ENCODE results near the gene ADGRV1.

ADGRV1 gene

DNA sequence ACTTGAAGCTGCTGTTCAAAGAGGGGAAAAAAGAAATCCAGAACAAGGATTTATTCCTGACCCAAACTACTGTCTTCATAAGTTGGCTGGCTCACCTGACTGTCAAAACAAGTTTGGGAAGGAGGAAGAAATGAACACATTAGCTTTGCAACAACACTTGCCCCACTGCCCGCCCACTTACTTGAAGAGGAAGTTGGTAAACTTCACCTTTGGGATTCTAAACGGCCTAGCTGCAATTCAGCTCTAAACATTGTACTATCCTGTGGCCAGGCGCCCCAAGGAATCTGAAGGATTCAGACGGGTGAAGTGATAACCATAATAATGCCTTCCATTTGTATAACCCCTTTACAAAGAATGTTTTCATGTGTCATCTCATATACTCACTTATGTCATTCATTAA is 625.1 kb downstream of the ADGRV1 start:
- no peak for DNase-seq

GRCh38 chr5:91186101-91186500 is 627.5 kb downstream of the ADGRV1 start:
- no peak for DNase-seq

GRCh38 chr5:91187032-91187431 is 628.4 kb downstream of the ADGRV1 start:
- no peak for DNase-seq

- no peak for DNase-seq
Observed at GRCh38 chr5:91188755-91189154, 630.2 kb downstream of the ADGRV1 start.

- no peak for DNase-seq
Observed at GRCh38 chr5:91189480-91190313, 631.1 kb downstream of the ADGRV1 start.

GRCh38 chr5:91190314-91190690 is 631.7 kb downstream of the ADGRV1 start:
- DNase-seq: no peak

GRCh38 chr5:91194824-91195381 is 636.3 kb downstream of the ADGRV1 start:
- DNase-seq: no peak

DNA sequence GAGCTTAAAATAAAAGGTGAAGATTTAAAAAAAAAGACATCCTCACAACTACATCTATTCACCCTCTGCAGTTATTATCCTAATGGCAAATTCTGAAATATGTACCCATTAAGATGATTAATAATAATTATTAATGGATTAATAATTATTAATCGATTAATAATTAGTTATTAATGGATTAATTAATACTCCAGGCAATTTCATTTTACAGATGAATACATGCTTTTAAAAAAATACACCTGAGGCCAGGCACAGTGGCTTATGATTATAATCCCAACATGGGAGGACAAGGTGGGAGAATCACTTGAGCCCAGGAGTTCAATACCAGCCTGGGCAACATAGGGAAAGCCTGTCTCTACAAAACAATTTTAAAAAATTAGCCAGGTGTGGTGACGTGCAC is 642.1 kb downstream of the ADGRV1 start:
- no peak for DNase-seq

DNA sequence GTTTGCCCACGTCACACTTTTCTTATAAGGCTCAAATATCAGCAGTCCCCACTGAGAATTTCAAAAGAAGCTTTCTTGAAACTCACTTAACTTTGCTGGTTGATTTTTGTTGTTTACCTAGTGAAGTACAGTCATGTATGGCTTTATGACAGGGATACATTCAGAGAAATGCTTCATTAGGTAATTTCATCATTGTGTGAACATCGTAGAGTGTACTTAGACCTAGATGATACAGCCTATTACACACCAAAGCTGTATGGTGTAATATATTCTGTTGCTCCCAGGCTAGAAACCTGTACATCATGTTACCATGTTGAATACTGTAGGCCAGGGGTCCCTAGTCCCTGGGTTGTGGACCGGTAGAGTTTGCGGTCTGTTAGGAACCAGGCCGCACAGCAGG is 647.5 kb downstream of the ADGRV1 start:
- no peak for DNase-seq

- DNase-seq: no peak
Observed at GRCh38 chr5:91206734-91207133, 648.1 kb downstream of the ADGRV1 start.

DNA sequence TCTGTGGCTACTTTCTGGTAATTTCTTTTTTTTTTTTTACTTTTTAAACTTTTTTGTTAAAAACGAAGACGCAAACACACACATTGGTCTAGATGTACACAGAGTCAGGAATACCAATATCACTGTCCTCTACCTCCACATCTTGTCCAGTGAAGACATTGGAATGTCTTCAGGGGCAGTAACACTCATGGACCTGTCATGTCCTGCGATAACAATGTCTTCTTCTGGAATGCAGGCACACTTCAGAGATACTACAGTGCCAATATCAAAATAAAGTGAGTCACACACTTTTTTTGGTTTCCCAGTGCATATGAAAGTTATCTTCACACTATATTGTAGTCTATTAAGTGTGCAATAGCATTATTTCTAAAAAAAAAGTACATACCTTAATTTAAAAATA is 648.7 kb downstream of the ADGRV1 start:
- no peak for DNase-seq

DNA sequence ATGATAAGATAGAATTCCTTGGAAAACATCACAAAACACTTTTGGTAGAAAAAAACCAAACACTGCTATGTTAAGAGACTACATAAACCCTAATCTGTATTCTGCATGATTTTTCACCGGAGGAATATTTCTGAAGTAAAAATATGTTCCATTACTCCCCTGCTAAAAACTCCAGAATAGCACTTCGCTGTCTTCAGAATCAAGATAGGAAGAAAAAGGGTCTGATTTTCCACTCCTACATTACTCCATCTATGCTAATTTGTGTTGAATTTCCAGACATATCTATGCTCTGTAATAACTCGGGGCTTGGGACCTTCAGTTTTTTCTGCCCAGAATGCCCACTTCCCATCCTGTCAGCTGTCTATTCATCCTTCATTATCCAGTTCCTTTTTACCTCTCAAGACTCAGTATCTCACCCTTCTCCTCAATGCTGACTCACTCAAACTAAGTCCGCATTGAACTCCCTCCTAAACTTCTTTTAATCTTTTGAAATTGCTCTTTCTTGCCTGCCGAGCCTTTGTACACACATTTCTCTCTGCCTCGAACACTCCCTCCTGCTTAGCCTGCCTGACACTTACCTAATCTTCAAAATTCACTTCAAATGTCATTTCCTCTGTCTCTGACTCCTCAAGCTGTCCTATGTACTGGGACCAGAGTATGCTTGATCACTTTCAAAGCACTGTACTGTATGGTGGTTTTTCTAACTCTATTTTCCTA is 653.6 kb downstream of the ADGRV1 start:
- DNase-seq: no peak

- no peak for DNase-seq
Observed at GRCh38 chr5:91212714-91213092, 654.1 kb downstream of the ADGRV1 start.

Measured in activated T-cell treated with anti-CD3 and anti-CD28 coated beads, Interleukin-2, amount 50 U/mL, for 1 hour (primary cell).